PC-9 (cell line): ENCODE measurements around the gene SLC44A4.

Experiments
- EZH2 ChIP-seq: fragments of 200-600 bp; sonication (generic); IDR thresholded peaks from 2 replicates; pipeline ENCODE4 v1.8.0; 2017; ENCODE audit warnings: antibody characterized with exemption, low read depth
- TF ChIP-seq, protein P1 (sequence below): fragments of 200-600 bp; sonication (generic); conservative IDR thresholded peaks from 2 replicates; pipeline ENCODE4 v1.6.1; 2017; ENCODE audit warnings: mixed run types, antibody characterized with exemption, mild to moderate bottlenecking, moderate library complexity

DNA sequence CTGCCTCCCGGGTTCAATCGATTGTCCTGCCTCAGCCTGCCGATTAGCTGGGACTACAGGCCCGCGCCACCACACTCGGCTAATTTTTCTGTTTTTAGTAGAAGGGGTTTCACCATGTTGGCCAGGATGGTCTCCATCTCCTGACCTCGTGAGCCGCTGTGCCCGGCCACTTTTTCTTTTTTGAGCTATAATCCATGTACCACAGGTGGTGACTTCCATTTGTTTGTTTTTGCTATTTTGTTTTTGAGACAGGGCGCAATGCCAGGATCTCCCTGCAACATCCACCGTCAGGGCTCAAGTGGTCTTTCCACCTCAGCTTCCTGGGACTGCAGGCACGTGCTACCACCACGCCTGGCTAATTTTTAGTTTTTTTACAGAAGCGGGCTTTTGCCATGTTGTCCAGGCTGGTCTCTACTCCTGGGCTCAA lies 42.7 kb downstream of the SLC44A4 start:
- TF ChIP-seq, protein P1, sequence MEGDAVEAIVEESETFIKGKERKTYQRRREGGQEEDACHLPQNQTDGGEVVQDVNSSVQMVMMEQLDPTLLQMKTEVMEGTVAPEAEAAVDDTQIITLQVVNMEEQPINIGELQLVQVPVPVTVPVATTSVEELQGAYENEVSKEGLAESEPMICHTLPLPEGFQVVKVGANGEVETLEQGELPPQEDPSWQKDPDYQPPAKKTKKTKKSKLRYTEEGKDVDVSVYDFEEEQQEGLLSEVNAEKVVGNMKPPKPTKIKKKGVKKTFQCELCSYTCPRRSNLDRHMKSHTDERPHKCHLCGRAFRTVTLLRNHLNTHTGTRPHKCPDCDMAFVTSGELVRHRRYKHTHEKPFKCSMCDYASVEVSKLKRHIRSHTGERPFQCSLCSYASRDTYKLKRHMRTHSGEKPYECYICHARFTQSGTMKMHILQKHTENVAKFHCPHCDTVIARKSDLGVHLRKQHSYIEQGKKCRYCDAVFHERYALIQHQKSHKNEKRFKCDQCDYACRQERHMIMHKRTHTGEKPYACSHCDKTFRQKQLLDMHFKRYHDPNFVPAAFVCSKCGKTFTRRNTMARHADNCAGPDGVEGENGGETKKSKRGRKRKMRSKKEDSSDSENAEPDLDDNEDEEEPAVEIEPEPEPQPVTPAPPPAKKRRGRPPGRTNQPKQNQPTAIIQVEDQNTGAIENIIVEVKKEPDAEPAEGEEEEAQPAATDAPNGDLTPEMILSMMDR, result no peak
- TF ChIP-seq EZH2, result no peak
